Activated T-helper 1 cell treated with anti-CD3 and anti-CD28 coated beads, Interleukin-12 subunit alpha, Interleukin-12 subunit beta, Interleukin-2, Interleukin-4 antibody, amounts not matched to agents 30 ng/mL and 10 ng/mL and 1 ng/mL, durations not matched to agents 14 hours and 24 hours and 36 hours (primary cell): Measurements from ENCODE around the gene RAPGEF3. TPM values are rescaled to one million over a fixed set of nuclear protein-coding genes. Genes with fewer than 3 reads are reported as not detected.

ENCODE experiments used
- DNase-seq: peaks from one replicate; pipeline ENCODE4 v3.0.0; 2021; ENCODE audit warnings: low spot score
- H3K27ac Mint-ChIP-seq: one replicate; pipeline ENCODE4 v1.8.0; 2021; ENCODE audit warnings: mild to moderate bottlenecking, mixed read lengths
- H3K27me3 Mint-ChIP-seq: one replicate; pipeline ENCODE4 v1.8.0; 2022; ENCODE audit warnings: mild to moderate bottlenecking, moderate library complexity, mixed read lengths; ENCODE audit not compliant: insufficient read depth
- H3K36me3 Mint-ChIP-seq: one replicate; pipeline ENCODE4 v1.8.0; 2021; ENCODE audit warnings: low read depth, mixed read lengths
- H3K4me1 Mint-ChIP-seq: one replicate; pipeline ENCODE4 v1.8.0; 2021; ENCODE audit warnings: low read depth, mixed read lengths
- H3K4me3 Mint-ChIP-seq: one replicate; pipeline ENCODE4 v1.8.0; 2021; ENCODE audit warnings: mild to moderate bottlenecking, moderate library complexity, mixed read lengths
- H3K9me3 Mint-ChIP-seq: one replicate; pipeline ENCODE4 v1.8.0; 2021; ENCODE audit warnings: mixed read lengths
- intact Hi-C: fragments of 100-400 bp; cut with micrococcal nuclease; formaldehyde crosslinking; loops from one replicate; pipeline ENCODE4 v1.15.1; 2024
- total RNA-seq: library from RNA; stranded (reverse); gene quantifications from 2 replicates; pipeline ENCODE4 v1.2.3, GENCODE V29; 2022

Gene RAPGEF3
- total RNA-seq, 1 donor from 2014 or later, result 4.7 TPM

DNA sequence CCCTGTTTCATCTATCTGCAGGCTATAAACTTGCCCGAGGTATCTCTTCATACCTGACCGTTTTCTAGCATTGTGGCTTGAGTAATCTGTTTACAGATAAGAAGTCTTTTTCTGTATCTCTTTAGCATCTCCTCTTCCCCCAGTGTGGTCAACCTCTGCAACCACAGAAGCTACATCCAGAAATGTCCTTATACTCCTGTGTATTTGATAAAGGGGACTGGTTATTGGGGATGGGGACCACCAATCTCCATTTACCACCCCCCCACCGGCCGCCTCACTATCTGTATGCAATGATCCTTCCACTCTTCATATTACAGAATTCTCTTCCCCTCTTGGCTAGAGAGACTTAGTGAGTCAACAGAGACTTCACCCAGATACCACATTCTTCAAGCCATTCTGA lies 49.4 kb downstream of the RAPGEF3 start:
- intact Hi-C loops, result loop anchor here (5.0 to 10.0 kb wide), 7 partner anchors 193 to 1717 kb away; partner anchors contain the start of genes CCDC184, CCNT1, SCAF11 and SLC38A2

DNA sequence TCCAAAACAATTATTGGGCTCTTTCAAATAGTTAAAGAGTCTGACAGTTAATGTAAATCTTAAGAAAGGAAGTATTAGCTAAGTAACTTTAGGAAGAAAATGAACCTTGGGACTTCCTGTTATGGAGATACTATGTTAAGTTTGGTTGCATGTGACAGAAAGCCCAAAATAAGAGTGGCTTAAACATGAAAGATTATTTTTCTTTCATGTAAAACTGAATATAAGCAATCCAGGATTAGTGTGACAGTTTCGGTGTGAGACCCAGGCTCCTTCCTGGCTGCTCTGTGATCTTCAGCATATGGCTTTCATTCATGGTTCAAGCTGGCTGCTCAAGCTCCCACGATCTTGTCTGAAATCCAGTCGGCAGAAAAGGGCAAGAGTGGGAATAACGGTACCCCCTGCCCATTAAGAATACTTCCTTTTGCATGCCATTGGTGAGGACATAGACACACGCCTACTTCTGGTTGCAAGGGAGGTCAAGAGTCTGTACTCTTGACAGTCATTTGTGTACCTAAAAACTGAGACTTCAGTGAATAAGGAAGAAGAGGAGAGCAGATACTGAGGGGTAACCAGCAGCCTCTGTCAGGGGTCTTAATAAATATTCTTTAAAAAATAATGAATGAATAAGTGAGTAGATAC lies 50.7 kb downstream of the RAPGEF3 start:
- Mint-ChIP-seq H3K4me3 (peak overlapping the region; percentile 73), H3K36me3 (peaks cover 10% of the 10 kb centered on the region), H3K9me3 (no peaks in the 10 kb centered on the region), H3K27ac (no peak overlapping the region), H3K27me3 (peaks cover 2% of the 10 kb centered on the region), H3K4me1 (peaks cover 54% of the 10 kb centered on the region)
- DNase-seq, result no peak
- intact Hi-C loops, result loop anchor here (2.0 to 10.0 kb wide), 10 partner anchors 51 to 1716 kb away; partner anchors contain the start of genes CCDC184, CCNT1, RAPGEF3 and SCAF11

More for the DNA sequence above, 49.4 kb downstream of the RAPGEF3 start:
- Mint-ChIP-seq H3K27ac (peak overlapping the region; percentile 21), H3K4me3 (no peak overlapping the region), H3K36me3 (no peaks in the 10 kb centered on the region), H3K27me3 (peaks cover 2% of the 10 kb centered on the region), H3K9me3 (no peaks in the 10 kb centered on the region), H3K4me1 (peaks cover 43% of the 10 kb centered on the region)
- no peak for DNase-seq

DNA sequence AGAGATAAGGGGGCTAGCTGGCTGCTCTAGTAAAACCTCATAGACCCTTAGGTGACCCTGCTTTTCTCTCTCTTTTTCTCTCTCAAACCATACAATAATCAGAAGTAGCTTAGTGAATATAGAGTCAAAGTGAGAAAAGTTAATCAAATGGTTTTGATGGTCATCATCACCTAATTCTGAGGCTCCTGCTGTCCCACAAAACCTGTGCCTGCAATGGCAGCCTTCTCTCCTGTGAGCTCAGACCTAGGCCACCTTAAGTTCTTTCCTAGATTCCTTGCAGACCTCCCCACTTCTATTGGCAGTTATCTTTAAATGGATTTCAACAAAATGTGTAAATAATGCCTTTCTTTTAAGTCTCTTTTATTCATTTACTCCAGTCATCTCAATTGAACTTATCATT lies 51.3 kb downstream of the RAPGEF3 start:
- Mint-ChIP-seq H3K4me3 (peak overlapping the region; percentile 73), H3K9me3 (no peaks in the 10 kb centered on the region), H3K27me3 (no peaks in the 10 kb centered on the region), H3K4me1 (peaks cover 58% of the 10 kb centered on the region), H3K27ac (peak overlapping the region; percentile 57), H3K36me3 (peaks cover 10% of the 10 kb centered on the region)
- no peak for DNase-seq
- intact Hi-C loops, result loop anchor here (2.0 to 10.0 kb wide), 10 partner anchors 51 to 1715 kb away; partner anchors contain the start of genes CCDC184, CCNT1, RAPGEF3 and SCAF11

DNA sequence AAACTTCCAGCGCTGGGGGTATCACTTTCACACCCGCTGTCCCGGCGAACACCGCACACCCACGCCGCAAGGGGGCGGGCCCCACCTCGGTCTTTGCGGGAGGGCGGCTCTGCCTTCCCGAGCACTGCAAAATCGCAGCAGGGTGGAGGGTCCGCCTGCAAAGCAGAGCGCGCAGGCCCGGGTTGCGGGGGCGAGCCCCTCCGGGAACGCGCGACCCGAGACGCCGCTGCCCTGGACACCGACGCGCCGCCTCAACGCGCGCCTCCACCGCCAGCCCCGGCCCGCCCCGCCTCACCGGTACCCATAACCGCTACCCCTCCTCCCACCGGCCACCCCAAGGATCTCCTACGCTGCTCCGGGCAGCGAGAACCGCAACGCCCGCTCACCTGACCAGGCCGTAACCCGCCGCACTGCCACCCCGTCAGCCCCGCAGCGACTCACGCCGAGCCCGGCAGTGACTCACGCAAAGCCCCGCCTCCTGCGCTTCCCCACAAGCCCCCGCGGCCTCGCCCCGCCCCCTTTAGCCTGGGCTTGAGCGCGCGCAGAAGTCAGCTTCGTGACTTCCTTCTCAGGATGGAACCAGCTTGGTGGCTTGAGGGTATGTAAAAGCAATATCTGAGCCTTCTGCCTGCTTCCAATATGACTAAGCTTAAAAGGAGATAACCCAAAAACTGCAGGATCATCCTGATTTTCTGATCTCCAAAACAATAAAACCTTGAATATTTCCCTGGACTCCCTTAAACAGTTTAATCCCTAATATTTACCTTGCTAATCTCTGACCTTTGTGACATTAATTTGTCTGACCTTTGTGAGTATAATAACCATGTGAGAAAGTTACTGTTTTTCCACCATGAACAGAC lies 52.9 kb downstream of the RAPGEF3 start, which contains the start of gene RPAP3:
RPAP3 (minus strand) TSS at position 465 of the 860 bp plus-strand sequence. CDS start 3,190 bp downstream, outside the sequence.
- DNase-seq, result peak; percentile 97
- Mint-ChIP-seq H3K27me3 (no peaks in the 10 kb centered on the region), H3K36me3 (peaks cover 12% of the 10 kb centered on the region), H3K9me3 (no peaks in the 10 kb centered on the region), H3K4me3 (peak within 1 kb of the TSS; percentile 97), H3K4me1 (peaks cover 58% of the 10 kb centered on the region), H3K27ac (peak within 1 kb of the TSS; percentile 98)
- intact Hi-C loops, result loop anchor here (1.0 to 10.0 kb wide), 16 partner anchors 10 to 1713 kb away; partner anchors contain the start of genes ASB8, CCDC184, CCNT1 and HDAC7

DNA sequence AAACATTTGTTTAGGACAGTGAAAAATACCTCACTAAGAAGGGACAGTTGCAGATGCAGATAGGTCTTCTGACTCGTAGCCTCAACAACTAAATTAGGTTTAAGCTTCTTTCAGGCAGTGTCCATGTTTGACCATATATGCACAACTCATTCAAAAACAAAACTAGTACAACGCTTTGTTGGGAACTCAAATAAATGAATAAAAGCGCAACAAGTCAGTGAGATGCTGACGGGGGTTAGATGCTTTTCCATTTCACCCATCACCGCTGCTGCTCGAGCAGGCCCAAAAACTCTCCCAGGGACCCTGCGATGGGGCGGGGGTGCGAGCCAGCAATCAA lies 53.5 kb downstream of the RAPGEF3 start:
- intact Hi-C loops, result loop anchor here (5.0 to 10.0 kb wide), 7 partner anchors 197 to 1713 kb away; partner anchors contain the start of genes CCDC184, CCNT1, SCAF11 and SLC38A2
- H3K4me1 Mint-ChIP-seq, result peaks cover 58% of the 10 kb centered on the region
- H3K27ac Mint-ChIP-seq, result peak overlapping the region; percentile 91
- H3K4me3 Mint-ChIP-seq, result peak overlapping the region; percentile 97
- peaks cover 18% of the 10 kb centered on the region for H3K36me3 Mint-ChIP-seq
- H3K9me3 Mint-ChIP-seq, result no peaks in the 10 kb centered on the region
- no peak for DNase-seq
- H3K27me3 Mint-ChIP-seq, result no peaks in the 10 kb centered on the region

DNA sequence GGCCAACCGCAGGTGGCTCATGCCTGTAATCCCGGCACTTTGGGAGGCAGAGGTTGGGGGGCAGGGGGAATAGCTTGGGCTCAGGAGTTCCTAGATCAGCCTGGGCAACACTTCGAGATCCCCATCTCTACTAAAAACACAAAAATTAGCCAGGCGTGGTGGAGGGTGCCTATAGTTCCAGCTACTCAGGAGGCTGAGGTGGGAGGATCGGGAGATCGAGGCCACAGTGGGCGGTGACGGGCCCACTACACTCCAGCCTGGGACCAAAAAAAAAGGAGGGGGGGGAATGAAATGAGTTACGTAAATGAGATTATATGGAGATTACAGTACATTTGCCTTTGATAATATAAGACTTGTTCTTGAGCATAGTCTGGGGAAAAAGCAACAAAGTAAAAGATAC lies 54.0 kb downstream of the RAPGEF3 start:
- H3K4me3 Mint-ChIP-seq, result peak overlapping the region; percentile 97

DNA sequence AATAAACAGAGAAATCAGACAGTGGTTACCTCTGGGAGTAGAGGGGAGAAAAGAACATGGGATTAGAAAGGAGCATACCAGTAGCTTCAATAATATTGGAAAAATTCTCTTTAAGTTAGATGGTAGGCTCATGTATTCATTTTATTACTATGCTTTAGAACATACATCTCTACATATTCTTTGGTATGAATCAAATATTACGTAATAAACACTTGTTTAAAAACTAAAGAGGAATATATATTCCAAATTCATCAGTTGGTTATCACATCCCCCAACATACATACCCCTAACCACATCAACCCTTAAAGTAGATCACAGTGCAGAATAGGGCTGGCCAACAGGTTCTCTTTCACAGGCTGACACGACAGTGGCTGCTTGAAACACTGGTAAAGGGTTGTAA lies 58.4 kb downstream of the RAPGEF3 start:
- no peak for DNase-seq
- peaks cover 40% of the 10 kb centered on the region for H3K36me3 Mint-ChIP-seq
- no peak overlapping the region for H3K4me3 Mint-ChIP-seq
- H3K27me3 Mint-ChIP-seq, result no peaks in the 10 kb centered on the region
- intact Hi-C loops, result loop anchor here (10.0 kb wide), 2 partner anchors 1015 to 1485 kb away; partner anchors contain the start of gene CCNT1
- H3K9me3 Mint-ChIP-seq, result no peaks in the 10 kb centered on the region
- H3K4me1 Mint-ChIP-seq, result peaks cover 22% of the 10 kb centered on the region
- H3K27ac Mint-ChIP-seq, result no peak overlapping the region

More for the DNA sequence above, 54.0 kb downstream of the RAPGEF3 start:
- intact Hi-C loops, result loop anchor here (5.0 to 10.0 kb wide), 7 partner anchors 198 to 1712 kb away; partner anchors contain the start of genes CCDC184, CCNT1, SCAF11 and SLC38A2
- Mint-ChIP-seq H3K27me3 (no peaks in the 10 kb centered on the region), H3K27ac (peak overlapping the region; percentile 91), H3K36me3 (peaks cover 20% of the 10 kb centered on the region), H3K9me3 (no peaks in the 10 kb centered on the region), H3K4me1 (peaks cover 55% of the 10 kb centered on the region)
- DNase-seq, result no peak

DNA sequence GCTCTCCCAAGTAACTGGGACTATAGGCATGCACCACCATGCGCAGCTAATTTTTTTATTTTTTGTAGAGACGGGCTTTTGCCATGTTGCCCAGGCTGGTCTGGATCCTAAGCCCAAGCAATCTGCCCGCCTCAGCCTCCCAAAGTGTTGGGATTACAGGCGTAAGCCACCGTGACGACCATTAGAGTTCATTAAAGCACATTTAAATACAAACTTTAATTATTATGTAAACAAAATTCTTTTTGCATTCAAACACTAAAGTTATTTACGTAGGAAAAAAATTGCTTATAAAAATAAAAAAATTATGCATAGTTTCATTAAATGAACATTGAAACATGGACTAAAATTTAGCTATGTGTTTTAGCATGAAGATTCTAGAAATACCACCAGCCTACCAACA lies 60.0 kb downstream of the RAPGEF3 start:
- no peaks in the 10 kb centered on the region for H3K9me3 Mint-ChIP-seq
- intact Hi-C loops, result no loop called here
- DNase-seq, result no peak
- H3K4me1 Mint-ChIP-seq, result peaks cover 9% of the 10 kb centered on the region
- H3K4me3 Mint-ChIP-seq, result no peak overlapping the region
- peaks cover 44% of the 10 kb centered on the region for H3K36me3 Mint-ChIP-seq
- no peaks in the 10 kb centered on the region for H3K27me3 Mint-ChIP-seq
- no peak overlapping the region for H3K27ac Mint-ChIP-seq

DNA sequence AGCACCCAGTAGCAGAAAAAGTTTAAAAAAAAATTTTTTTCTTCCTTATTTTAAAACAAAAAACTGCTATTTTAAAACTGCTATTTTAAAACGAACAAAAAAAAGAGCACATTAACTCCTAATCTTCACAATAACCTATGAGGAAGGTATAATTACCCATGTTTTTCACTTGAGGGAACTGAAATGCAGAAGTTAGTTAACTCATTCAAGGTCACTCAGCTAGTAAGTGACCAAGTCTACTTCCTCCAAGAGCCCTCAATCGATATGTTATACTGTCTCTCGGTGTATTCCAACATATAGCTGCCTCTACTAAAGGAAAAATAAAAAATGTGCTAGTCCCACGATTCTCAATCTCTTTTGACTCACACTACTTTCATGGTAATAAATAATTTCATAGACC lies 60.6 kb downstream of the RAPGEF3 start:
- DNase-seq, result no peak
- no peak overlapping the region for H3K27ac Mint-ChIP-seq
- H3K9me3 Mint-ChIP-seq, result no peaks in the 10 kb centered on the region
- H3K4me1 Mint-ChIP-seq, result peaks cover 4% of the 10 kb centered on the region
- H3K27me3 Mint-ChIP-seq, result no peaks in the 10 kb centered on the region
- no peak overlapping the region for H3K4me3 Mint-ChIP-seq
- intact Hi-C loops, result no loop called here
- H3K36me3 Mint-ChIP-seq, result peaks cover 43% of the 10 kb centered on the region

DNA sequence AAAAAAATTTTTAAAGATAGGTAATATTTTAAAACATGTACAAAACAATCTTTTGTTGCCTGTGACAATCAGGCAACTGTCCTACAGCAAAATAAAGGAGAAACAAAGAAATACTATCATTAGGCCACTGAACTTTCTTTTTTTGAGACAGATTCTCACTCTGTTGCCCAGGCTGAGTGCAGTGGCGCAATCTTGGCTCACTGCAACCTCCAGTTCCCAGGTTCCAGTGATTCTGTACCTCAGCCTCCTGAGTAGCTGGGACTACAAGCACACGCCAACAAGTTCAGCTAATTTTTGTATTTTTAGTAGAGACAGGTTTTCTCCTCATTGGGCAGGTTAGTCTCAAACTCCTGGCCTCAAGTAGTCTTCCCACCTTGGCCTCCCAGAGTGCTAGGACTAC lies 69.5 kb downstream of the RAPGEF3 start:
- peaks cover 27% of the 10 kb centered on the region for H3K36me3 Mint-ChIP-seq
- no peaks in the 10 kb centered on the region for H3K4me1 Mint-ChIP-seq
- H3K27me3 Mint-ChIP-seq, result no peaks in the 10 kb centered on the region
- no peak overlapping the region for H3K27ac Mint-ChIP-seq
- no peaks in the 10 kb centered on the region for H3K9me3 Mint-ChIP-seq
- no peak overlapping the region for H3K4me3 Mint-ChIP-seq
- no peak for DNase-seq
- intact Hi-C loops, result loop anchor here (5.0 kb wide), 1 partner anchor 272 kb away; no protein-coding TSS in a partner anchor

DNA sequence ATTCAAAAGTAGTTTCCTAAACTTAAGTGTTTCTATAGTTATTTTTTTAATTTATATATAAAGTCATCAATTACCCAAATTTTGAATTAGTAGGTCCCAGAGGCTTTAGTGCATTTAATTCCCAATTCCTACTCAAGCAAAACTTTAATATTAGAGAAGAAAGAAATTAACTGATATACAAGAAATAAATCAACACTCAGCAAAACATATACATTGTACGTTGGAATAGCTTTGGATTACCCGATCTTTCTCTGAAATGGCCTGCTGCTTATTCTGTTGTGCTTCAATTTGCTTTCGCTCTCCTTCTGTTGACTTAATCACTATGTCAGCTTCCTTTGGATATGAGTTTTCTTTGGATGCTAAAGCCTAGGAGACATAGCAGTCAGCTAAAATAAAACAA lies 71.0 kb downstream of the RAPGEF3 start:
- Mint-ChIP-seq H3K36me3 (peaks cover 27% of the 10 kb centered on the region), H3K4me3 (no peak overlapping the region), H3K27me3 (no peaks in the 10 kb centered on the region), H3K4me1 (peaks cover 6% of the 10 kb centered on the region), H3K27ac (no peak overlapping the region), H3K9me3 (no peaks in the 10 kb centered on the region)
- intact Hi-C loops, result loop anchor here (5.0 kb wide), 1 partner anchor 270 kb away; no protein-coding TSS in a partner anchor
- no peak for DNase-seq

DNA sequence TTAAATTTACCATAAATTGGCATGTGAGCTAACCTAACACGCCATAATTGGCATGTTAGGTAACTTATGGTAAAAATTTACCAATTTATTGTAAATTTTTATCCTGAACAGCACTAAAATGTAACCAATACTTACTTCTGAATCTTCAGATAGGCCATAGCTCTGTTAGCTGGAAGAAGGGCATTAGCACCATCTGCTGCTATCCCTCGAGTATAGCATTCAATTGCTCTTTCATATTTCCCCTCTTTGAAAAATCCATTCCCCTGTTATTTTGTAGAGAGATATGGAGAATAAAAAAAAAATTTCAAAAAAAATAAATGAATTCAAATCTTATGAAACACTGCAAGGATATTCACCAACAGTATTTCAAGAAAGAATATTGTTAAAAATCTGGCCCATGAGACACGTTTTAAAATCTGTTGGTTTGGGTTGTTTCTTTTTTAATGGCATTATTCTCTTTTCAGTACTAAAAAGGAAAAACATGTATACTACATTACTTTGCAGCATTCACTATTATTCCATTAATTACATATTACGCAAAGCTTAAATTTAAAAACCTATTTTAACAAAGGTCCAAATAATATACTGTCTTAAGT lies 71.9 kb downstream of the RAPGEF3 start:
- intact Hi-C loops, result loop anchor here (1.0 to 5.0 kb wide), 3 partner anchors 35 to 654 kb away; no protein-coding TSS in a partner anchor
- H3K27ac Mint-ChIP-seq, result no peak overlapping the region
- peaks cover 7% of the 10 kb centered on the region for H3K4me1 Mint-ChIP-seq
- H3K27me3 Mint-ChIP-seq, result no peaks in the 10 kb centered on the region
- no peaks in the 10 kb centered on the region for H3K9me3 Mint-ChIP-seq
- no peak for DNase-seq
- H3K4me3 Mint-ChIP-seq, result no peak overlapping the region
- H3K36me3 Mint-ChIP-seq, result peaks cover 25% of the 10 kb centered on the region
